NB4 (cell line): ENCODE measurements around the gene S1PR1.

Experiments
- MYC ChIP-seq: IDR thresholded peaks from 2 replicates; pipeline ENCODE4 v1.6.1; 2011; ENCODE audit warnings: low read depth, low read length
- POLR2A ChIP-seq: IDR thresholded peaks from 2 replicates; pipeline ENCODE4 v1.6.1; 2011; ENCODE audit warnings: mild to moderate bottlenecking; ENCODE audit not compliant: insufficient read length; ENCODE audit errors: extremely low read depth
- TF ChIP-seq, protein P1 (sequence below): IDR thresholded peaks from one replicate; pipeline ENCODE4 v1.5.1; 2012; ENCODE audit warnings: low read depth, low read length
- TF ChIP-seq, protein P2 (sequence below): IDR thresholded peaks from 2 replicates; pipeline ENCODE4 v1.6.1; 2011; ENCODE audit warnings: low read depth, low read length

DNA sequence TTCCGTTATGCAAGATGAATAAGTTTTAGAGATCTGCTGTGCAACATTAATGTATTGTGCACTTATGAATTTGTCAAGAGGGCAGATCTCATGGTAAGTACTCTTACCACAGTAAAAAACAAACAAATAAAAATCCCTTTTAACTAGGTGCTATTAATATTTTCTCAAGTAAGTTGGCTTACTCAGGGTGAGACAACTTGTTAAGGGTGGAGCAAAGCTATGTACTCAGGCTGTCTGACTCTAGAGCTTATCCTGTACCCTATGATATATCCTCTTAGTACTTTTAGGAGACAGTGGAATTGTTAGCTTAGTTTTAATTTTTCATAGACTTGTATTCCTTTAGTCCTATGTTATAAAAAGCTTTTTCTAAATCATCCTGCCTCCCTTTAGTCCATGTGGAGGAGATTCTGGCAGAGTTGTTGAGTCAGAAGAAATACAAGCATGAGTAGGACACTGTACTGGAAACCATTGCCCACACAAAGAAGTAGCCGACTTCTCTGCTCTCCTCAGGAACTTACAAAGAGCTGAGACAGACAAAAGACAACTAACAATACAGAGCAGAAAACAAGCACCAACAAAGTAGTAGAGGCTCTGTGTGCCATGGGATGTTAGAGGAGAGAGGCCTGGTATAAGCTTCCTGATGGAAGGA is 49.2 kb downstream of the S1PR1 start:
- TF ChIP-seq, protein P1, sequence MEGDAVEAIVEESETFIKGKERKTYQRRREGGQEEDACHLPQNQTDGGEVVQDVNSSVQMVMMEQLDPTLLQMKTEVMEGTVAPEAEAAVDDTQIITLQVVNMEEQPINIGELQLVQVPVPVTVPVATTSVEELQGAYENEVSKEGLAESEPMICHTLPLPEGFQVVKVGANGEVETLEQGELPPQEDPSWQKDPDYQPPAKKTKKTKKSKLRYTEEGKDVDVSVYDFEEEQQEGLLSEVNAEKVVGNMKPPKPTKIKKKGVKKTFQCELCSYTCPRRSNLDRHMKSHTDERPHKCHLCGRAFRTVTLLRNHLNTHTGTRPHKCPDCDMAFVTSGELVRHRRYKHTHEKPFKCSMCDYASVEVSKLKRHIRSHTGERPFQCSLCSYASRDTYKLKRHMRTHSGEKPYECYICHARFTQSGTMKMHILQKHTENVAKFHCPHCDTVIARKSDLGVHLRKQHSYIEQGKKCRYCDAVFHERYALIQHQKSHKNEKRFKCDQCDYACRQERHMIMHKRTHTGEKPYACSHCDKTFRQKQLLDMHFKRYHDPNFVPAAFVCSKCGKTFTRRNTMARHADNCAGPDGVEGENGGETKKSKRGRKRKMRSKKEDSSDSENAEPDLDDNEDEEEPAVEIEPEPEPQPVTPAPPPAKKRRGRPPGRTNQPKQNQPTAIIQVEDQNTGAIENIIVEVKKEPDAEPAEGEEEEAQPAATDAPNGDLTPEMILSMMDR = no peak
- TF ChIP-seq MYC = no peak
- no peak for TF ChIP-seq POLR2A
- TF ChIP-seq, protein P2, sequence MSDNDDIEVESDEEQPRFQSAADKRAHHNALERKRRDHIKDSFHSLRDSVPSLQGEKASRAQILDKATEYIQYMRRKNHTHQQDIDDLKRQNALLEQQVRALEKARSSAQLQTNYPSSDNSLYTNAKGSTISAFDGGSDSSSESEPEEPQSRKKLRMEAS = no peak
